GM18867 (cell line): ENCODE results near the gene SPTLC2.

Experiments
- ATAC-seq: cut with Tn5 transposase; IDR thresholded peaks from one replicate; pipeline ENCODE4 v1.9.1; 2021; ENCODE audit warnings: mild to moderate bottlenecking, moderate library complexity; ENCODE audit not compliant: unreplicated experiment

Gene SPTLC2

DNA sequence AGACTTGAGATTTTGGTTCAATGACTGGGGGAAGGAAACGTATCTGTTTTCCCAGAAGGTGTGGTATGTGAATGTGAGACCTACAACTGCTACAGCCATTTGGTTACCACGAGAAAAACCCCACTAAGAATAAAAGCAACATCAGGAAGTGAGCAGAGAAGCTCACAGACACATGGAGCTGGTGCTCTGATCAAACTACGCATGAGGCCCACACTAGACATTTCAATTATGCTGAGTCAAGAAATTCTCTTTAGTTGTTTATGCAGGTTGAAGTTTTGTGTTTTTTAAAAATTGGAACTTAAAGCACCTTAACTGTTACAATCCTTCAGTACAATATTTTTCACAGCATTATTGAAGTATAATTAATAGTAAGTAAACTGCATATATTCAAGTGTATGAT is 8.9 kb upstream of the SPTLC2 start:
- ATAC-seq = no peak

DNA sequence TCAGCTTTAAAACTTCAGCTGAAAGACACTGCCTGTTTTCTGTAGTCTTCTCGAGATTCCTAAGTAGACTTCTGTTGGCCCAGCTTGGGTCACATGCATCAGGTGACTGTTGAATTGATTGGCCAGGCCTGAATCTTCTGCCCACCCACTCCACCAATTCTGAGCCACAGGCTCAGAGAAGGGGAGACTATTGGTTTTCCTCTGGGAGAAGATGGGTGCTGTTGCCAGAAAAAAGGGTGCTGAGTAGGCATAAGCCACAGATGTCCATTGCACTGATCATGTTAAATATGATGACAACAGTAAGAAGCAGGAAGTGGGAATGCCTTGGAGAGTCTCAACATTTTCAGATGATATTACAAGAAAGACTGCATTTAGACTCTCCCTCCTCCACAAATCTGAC is 6.8 kb upstream of the SPTLC2 start:
- ATAC-seq = no peak

DNA sequence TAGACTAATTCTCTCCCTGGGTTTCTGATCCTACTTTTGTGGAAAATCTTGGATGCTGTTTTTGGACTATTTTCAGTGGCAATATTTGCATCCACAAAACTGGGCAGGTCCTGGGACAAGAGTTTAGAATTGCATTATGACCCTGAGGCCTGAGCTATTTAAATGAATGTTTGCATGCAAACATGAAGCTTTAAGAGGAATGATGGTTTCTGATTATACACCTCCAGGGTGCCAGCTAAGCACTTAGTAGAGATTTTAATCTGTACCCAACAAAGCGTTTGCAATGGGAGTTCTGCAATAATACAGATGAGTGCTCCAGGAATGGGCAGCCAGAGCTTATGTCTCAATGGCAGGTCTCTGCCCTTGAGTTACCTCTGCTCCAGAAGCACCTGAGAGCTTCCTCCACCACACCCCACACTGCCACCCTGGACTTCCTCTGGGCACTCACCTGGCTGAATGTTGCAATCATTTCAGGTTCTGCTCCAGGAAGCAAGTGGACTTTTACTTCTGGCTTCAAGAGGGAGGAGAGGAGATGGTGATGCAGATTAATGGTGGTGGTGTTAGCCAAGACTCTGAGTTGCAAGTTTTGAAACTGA is 6.0 kb upstream of the SPTLC2 start:
- ATAC-seq = no peak

DNA sequence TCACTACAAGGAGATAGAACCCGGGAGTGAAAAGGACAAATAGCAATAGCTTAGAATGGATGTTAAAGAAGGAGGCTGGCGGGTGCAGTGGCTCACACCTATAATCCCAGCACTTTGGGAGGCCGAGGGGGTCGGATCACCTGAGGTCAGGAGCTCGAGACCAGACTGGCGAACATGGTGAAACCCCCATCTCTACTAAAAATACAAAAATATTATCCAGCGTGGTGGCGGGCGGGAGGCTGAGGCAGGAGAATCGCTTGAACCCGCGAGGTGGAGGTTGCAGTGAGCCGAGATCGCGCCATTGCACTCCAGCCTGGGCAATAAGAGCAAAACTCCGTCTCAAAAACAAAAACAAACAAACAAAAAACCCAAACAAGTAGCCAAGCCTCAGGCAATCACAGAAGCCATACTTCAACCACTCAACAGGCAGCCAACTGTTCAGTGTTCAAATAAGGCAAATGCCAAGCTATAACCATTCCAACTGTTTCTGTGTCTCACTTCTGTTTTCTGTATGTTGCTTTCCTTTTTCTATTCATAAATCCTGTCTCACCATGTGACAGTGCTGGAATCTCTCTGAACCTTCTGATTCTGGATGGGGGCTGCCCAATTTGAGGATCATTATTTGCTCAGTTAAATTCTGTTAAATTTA is 3.9 kb upstream of the SPTLC2 start:
- ATAC-seq = no peak

DNA sequence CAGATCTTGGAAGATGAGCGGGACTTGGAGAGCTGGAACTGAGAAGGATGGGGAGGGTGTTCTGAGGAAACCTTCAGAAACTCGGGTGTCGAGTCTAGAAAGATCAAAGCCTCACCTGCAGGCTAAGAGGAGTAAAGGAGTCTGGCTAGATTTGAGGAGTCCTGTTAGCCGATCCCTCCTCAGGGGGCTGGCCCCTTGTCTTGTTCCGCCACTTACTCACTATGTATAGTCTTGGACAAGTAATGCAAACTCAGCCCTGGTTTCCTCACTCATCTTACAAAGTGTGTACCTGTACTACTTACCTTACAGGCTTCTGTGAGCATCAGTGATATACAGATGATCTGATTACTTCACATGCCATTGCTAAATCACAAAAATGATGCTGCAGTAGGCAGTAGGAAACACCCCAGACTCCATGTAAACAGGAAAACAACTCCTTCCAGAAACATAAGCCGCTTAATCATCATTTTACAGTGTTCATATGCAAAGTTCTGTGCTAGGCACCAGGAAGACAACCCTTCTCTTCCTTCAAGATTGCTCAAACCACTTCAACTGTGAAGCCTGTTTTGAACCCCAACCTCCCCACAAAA is 2.0 kb upstream of the SPTLC2 start:
- ATAC-seq = no peak

DNA sequence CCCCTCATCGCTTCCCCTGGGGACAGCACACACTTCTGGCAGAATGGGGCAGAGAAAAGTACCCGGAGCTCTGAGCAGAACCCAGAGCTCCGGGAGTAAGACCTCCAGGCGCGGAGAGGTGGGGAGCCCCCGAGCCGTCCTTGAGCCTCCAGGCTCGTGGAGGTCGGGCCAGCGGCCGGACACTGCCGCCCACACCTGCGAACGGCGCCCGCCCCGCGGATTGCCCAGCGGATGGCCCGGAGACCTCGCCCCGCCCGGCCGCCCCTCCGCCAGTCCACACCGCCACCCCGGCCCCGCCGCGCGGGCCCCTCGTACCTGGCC is 344 bp downstream of the SPTLC2 start:
- no peak for ATAC-seq

DNA sequence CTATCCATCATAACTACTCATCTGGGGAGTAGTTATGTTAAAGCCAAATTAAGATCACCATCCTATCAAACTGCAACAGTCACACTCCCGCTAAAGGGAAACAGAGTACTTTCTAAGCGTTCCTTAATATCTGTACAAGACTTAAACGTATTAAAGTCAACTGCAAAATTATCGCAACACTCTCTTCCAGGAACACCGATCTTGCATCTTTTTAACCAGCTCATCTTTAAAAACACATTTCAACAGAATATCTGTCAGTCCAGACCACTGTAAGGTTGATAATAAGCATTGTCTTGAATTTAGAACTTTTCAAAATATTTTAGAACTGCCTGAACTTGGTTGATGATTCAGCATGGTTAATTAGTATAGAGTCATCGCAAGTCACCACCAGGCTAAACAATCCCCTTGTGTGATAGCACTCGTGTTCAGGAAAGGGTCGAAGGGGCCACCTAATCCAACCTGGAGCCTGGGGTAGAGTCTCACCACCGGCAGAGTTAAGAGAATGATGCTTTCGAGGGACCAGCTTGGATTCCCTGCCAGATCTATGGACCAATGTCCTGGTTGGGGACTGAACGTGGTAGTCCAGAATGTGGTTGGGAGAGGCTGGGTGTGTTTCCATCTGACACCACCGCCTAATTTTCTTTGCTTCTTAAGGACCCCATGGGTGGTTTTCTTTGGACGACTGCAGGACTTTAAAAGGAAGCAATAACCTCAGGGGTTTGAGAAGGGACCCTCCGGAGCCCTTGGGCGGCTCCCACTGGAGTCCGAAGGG is 890 bp downstream of the SPTLC2 start:
- no peak for ATAC-seq

DNA sequence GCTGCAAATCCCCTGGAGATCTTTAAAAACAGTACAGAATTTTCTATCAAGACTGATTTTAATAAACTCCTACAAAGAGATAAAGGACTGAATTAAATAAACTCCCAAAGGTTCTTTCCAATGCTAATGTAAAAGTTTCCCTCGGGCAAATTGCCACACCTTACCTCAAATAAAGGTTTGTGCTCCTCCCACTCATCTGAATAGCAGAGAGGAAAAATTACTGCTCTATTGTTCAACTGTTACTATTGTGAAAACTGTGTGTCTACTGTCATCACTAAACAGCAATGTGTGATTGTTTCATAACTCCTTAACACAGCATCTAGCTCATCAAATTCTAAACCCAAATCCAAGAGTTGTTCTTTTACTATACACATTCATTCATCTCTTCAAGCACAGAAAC is 3.2 kb downstream of the SPTLC2 start:
- ATAC-seq = no peak

DNA sequence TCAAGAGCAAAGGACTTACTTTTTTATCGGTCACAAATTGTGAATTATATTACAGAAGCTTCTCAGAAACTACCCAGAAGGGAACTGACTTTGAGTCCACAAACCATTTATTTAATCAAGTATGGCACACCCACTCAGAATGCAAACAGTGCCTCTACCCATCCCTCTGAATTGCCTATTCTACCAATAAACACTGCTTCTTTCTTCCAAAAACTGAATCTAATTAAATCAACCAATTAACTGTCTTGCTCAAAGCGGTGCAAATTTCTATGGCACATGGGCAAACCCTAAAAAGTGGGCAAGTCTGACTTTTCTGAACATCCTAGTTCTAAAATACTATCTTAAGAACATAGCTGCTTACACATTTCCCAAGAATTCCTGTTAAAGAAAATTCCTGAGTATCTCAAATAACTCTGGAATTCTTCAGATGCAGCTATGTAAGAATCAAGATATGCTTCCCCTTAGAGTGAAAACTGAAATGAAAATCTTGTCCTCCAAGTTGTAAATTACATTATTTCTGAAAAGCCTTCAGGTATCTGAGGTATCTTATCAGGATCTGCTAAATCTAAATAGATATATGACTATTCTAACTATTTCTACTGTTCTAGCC is 4.3 kb downstream of the SPTLC2 start:
- ATAC-seq = no peak

DNA sequence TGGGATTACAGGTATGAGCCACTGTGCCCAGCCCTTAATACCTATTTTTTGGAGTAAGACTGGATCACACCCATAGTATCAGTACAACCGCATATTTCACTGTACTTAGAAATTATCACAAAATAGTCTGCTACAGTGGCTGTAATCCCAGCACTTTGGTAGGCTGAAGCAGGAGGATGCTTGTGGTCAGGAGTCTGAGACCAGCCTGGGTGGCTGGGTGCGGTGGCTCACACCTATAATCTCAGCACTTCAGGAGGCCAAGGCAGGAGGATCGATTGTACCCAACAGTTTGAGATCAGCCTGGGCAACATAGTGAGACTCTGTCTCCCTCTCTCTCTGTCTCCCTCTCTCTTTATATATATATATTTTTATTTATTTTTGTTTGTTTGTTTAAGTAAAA is 5.9 kb downstream of the SPTLC2 start:
- ATAC-seq = no peak

DNA sequence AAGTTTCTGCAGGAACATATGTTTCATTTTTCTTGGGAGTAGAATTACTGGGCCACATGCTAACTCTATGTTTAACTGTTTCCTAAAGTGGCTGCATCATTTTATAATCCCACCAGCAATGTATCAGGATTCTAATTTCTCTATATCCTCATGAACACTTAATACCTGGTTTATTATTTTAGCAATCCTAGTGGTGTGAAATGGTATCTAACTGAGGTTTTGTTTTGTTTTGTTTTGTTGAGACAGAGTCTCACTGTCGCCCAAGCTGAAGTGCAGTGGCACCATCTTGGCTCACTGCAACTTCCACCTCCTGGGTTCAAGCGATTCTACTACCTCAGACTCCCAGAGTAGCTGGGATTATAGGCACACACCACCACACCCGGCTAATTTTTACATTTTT is 6.5 kb downstream of the SPTLC2 start:
- ATAC-seq = no peak

DNA sequence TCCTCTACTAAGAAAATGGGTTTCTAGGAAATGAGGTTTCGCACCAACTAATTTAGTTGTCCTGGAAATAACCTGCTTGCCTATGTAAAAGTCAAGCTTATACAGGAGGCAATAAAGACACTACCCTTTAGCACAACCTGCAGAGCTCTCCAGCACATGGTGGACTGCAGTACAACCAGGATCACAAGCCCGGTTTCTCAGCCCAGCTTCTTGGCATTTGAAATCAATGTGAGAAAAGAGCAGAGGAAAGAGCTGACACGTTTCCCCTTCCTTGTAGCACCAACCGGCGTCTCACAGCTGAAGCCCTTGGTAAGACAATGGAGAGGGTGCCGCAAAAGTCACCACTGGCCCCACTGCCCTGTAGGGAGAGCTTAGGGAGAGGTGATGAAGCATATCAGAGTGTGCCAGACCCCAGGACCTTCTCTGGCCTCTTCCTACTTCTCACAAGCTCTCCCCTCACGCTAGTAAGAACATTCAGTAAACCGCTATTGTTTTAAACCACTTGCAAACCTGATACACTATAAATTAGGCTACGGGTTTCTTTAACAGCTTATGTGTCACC is 8.6 kb downstream of the SPTLC2 start:
- ATAC-seq = peak; percentile 61

DNA sequence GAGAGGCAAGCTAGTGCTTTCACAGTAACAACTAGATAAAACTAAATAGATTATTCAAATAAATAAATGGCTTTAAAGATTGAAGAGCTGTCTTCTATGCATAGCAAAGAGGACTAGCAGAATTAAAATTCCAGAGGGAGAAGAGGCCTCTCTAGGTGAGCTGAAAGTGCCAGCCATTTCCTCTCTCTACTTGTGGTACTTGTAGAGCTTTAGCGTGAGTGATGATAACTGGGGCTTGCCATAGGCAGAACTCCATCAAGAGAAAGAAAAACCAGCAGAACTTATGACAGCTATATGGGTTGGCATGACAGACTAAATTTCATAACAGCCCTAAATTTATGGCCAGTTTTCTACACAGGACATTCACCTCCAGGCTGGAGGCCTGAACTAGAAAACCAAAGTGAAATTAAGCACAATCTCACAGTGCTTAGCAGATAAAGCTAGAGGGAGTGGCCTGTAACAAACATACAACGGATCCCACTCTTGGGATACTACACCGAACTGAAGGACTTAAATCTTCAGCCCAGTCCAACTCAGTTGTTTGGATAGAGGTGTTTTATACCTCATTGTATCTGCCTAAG is 11.0 kb downstream of the SPTLC2 start:
- ATAC-seq = no peak

DNA sequence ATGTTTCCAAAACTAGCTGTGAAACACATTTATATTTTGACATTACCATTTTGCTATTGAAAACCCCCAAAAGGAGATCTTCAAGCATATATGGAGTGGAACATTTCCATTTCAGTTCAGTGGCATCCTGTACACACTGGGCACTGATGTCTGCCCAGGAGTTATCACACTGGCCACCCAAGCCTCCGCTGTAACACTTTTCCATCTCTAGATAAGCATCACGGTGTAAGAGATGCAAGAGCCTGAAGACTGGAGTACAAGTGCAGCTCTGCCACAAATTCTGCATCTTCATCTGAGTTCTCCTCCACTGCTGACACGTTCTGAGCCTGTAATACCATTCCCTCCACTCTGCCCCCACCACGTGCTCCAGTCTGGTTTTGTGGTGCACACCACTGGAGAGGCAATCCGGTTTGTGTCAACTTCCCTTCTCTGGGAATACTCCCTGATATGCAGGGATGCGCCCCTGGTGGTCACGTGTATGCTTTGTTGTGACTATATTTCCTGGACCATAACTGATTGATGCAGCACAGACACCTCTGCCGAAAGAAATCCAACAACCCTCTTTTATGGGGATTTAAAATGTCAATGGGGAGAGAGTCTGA is 12.7 kb downstream of the SPTLC2 start:
- no peak for ATAC-seq

DNA sequence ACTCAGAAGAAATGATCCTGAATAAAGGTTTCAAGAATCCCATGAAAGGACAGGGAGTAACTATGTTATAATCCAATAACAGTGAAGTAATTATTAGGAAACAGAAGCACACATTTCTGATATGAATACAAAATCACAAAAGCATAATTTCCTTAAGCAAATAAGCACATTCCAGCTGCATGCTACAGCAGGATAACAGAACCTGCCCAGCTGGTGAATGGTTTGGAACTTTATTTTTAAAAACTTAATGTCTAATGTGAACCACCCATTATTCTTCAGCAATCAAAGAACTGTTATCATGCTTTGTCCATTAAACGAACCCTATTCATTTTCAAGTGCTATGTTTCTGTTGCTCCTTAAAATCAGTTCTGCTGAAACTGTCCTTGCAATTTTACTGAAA is 13.4 kb downstream of the SPTLC2 start:
- no peak for ATAC-seq

DNA sequence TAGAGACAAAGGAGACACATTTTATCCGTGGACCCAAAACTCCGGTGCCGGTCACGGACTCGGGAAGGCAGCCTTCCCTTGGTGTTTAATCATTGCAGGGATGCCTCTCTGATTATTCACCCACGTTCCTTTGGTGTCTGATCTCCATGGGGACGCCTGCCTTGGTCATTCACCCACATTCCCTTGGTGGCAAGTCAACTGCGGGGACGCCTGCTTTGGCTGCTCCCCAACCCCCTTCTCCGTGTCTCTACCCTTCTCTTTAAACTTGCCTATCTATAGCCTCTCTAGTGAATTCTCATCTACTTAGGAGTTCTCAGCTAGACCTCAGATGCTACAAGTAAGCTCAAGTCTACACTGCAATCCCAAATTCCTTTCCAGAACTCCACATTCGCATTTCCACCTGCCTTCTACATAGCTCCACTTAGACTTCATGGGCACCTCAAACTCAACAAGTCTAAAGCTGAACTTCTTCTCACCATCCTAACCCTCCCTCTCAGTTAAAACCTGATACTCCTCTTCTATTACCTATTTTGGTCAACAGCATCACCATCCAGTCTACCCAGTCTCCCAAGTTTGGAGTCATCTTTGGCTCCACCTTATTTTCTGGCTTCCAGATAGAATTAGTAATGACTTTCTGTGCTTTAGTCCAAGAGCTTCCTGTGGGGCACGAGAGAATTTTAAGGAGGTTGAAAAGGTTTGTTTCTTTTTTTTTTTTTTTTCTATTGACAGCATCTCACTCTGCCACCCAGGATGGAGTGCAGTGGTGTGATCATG is 14.4 kb downstream of the SPTLC2 start:
- no peak for ATAC-seq

DNA sequence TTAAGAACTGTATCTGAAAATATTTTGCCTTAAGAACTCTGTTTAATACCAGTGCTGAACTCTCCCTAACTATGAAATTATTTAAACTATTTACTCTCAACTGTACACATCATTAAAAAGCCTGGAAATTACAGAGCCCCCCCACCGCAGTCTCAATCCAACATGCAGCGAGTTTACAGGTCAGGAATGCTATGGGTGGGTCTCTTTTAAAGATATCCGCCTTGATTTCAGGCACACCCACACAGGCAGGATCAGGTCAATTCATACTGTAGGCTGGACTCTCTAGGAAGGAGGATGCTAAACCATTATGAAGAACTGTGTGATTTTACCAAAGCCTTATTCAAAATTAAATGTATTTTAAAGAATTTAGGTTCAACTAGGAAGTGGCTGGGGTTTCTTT is 16.5 kb downstream of the SPTLC2 start:
- ATAC-seq = no peak

DNA sequence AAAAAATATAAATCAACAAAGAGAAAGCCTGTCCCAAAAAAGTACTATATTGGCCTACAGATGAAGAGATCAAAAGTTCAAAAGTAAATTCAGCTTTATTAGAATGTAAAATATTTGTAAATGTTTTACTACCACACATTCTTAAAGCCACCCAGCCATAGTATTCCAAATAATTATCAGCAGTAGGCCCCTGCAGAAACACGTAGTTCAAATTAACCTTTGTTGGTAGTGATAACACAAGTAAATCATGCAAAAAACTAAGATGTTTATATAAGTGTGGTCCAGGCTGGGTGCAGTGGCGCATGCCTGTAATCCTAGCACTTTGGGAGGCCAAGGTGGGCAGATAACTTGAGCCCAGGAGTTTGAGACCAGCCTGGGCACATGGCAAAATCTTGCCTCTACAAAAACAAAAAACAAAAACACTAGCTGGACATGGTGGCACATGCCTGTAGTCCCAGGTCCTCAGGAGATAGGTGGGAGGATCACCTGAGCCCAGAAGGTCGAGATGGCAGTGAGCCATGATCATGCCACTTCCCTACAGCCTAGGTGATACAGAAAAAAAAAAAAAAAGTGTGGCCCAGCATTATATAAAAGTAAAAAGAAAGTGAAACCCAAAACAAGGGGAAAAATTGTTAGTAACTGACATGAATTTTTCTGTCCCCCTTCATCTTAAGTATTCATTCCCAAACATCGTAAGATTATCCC is 17.9 kb downstream of the SPTLC2 start:
- no peak for ATAC-seq

DNA sequence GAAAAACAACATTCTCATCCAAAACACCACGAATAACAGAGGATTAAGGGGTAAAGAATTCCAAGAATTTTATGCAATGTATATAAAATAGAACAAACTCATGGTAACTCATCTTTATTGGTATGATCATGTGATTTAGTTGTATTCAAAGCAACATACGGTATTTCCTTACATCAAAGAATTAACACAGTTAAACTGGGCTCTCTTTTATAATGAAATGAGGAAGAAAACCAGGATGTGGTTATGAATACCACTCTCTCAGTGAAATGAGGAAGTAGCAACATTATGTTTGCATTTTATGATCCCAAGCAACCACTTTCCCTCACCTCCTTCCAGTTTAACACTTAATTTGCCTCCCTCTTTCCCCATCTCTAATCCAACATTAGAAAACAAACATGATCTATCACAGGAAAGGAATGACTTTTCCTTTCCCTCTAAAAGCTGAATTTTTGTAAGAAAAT is 22.9 kb downstream of the SPTLC2 start:
- peak; percentile 71 for ATAC-seq
